GM12872 (cell line): ENCODE results near the gene PCDHGB3.
"Not testable (repeated sequence)": the region's sequence is repeated elsewhere in the genome, so short reads cannot be mapped to it uniquely, and the experiment has no call there.

Source experiments
- CTCF ChIP-seq: IDR thresholded peaks from 3 replicates; pipeline ENCODE4 v1.5.1; 2011; ENCODE audit warnings: low read depth, mild to moderate bottlenecking, low read length, moderate library complexity; ENCODE audit not compliant: insufficient read depth

PCDHGB3 gene

GRCh38 chr5:141384471-141385267 is 14.6 kb downstream of the PCDHGB3 start:
- no peak for TF ChIP-seq CTCF

GRCh38 chr5:141387557-141388311 is 17.7 kb downstream of the PCDHGB3 start, which contains the start of gene PCDHGB4:
PCDHGB4 (plus strand) TSS chr5:141387698; CDS start chr5:141387885, 187 bp downstream.
- TF ChIP-seq CTCF: not testable (repeated sequence)

- TF ChIP-seq CTCF: no peak
Measured at GRCh38 chr5:141388661-141389060, 18.6 kb downstream of the PCDHGB3 start.

GRCh38 chr5:141389153-141390042 is 19.4 kb downstream of the PCDHGB3 start:
- no peak for TF ChIP-seq CTCF

- 0 out of 3 replicates have a peak, but pooled peaks have one; percentile 12 for TF ChIP-seq CTCF
Measured at GRCh38 chr5:141392429-141393198, 22.6 kb downstream of the PCDHGB3 start, which contains the start of gene PCDHGA8. PCDHGA8 (plus strand) TSS chr5:141392633; CDS start chr5:141392814, 181 bp downstream.

GRCh38 chr5:141393267-141393666 is 23.2 kb downstream of the PCDHGB3 start:
- no peak for TF ChIP-seq CTCF
